Hepatocyte (in vitro differentiated cells): ENCODE data around the gene PPIG. TPM values are rescaled to one million over a fixed set of nuclear protein-coding genes. Genes with fewer than 3 reads are reported as not detected.

Experiments
- DNase-seq: peaks from one replicate; pipeline ENCODE4 v3.0.0-alpha.2; 2016; ENCODE audit warnings: low spot score
- H2AFZ ChIP-seq: fragments of 200-600 bp; sonication (generic); 2 replicates; pipeline ENCODE4 v1.6.0; 2016; ENCODE audit warnings: antibody characterized with exemption, mild to moderate bottlenecking
- H3K27ac ChIP-seq: fragments of 200-600 bp; sonication (generic); 2 replicates; pipeline ENCODE4 v1.5.1; 2016; ENCODE audit warnings: mild to moderate bottlenecking
- H3K27me3 ChIP-seq: fragments of 200-600 bp; sonication (generic); 2 replicates; pipeline ENCODE4 v1.6.1; 2016
- H3K36me3 ChIP-seq: fragments of 200-600 bp; sonication (generic); replicated peaks from 2 replicates; pipeline ENCODE4 v1.5.1; 2016; ENCODE audit warnings: low read depth; ENCODE audit not compliant: insufficient read depth
- H3K4me1 ChIP-seq: fragments of 200-600 bp; sonication (generic); 2 replicates; pipeline ENCODE4 v1.5.1; 2016; ENCODE audit warnings: mild to moderate bottlenecking, moderate library complexity; ENCODE audit not compliant: insufficient read depth
- H3K4me2 ChIP-seq: fragments of 200-600 bp; sonication (generic); 2 replicates; pipeline ENCODE4 v1.6.0; 2016
- H3K4me3 ChIP-seq: fragments of 200-600 bp; sonication (generic); 2 replicates; pipeline ENCODE4 v1.5.1; 2016; ENCODE audit warnings: mild to moderate bottlenecking
- H3K79me2 ChIP-seq: fragments of 200-600 bp; sonication (generic); 2 replicates; pipeline ENCODE4 v1.6.0; 2017; ENCODE audit warnings: mild to moderate bottlenecking
- H3K9me2 ChIP-seq: fragments of 200-600 bp; sonication (generic); replicated peaks from 2 replicates; pipeline ENCODE4 v1.6.0; 2017; ENCODE audit warnings: mild to moderate bottlenecking; ENCODE audit not compliant: insufficient read depth
- H3K9me3 ChIP-seq: fragments of 200-600 bp; sonication (generic); 2 replicates; pipeline ENCODE4 v1.5.1; 2016; ENCODE audit warnings: low read depth, mild to moderate bottlenecking
- H4K20me1 ChIP-seq: fragments of 200-600 bp; sonication (generic); 2 replicates; pipeline ENCODE4 v1.6.0; 2016; ENCODE audit warnings: mild to moderate bottlenecking; ENCODE audit not compliant: insufficient read depth, poor library complexity, severe bottlenecking
- CTCF ChIP-seq: fragments of 200-600 bp; sonication (generic); IDR thresholded peaks from 2 replicates; pipeline ENCODE4 v1.5.1; 2016; ENCODE audit warnings: antibody characterized with exemption, mild to moderate bottlenecking; ENCODE audit not compliant: poor library complexity
- EZH2 ChIP-seq: fragments of 200-600 bp; sonication (generic); IDR thresholded peaks from 2 replicates; pipeline ENCODE4 v1.6.1; 2016; ENCODE audit warnings: antibody characterized with exemption, mild to moderate bottlenecking, borderline replicate concordance
- EZH2phosphoT487 ChIP-seq: fragments of 200-600 bp; sonication (generic); IDR thresholded peaks from one replicate; pipeline ENCODE4 v1.6.1; 2018; ENCODE audit warnings: antibody characterized with exemption, mild to moderate bottlenecking, low read depth, moderate library complexity; ENCODE audit not compliant: unreplicated experiment, severe bottlenecking
- WGBS: methylation state at CpG from one replicate; pipeline ENCODE4 v1.1.6; 2016; ENCODE audit warnings: low lambda C conversion rate; ENCODE audit errors: missing lambda C conversion rate; 5-methylcytosine and 5-hydroxymethylcytosine counted together
- polyA plus RNA-seq: library from polyadenylated mRNA; unstranded; fragments of >200 nt; fragmentation: Nextera tagmentation; extraction: Ambion mirVana; gene quantifications from 2 replicates; pipeline ENCODE4 v1.2.1, GENCODE V29; 2016
- total RNA-seq: library from RNA; depleted of rRNA; stranded (reverse); fragments of >200 nt; gene quantifications from 2 replicates; pipeline ENCODE4 v1.2.3, GENCODE V29; 2014

The PPIG gene
- total and polyA plus RNA-seq, 2 experiments from 2014 or later: 37.4 to 68.1 TPM

- no peaks in the 10 kb centered on the region for H3K9me3 ChIP-seq
- no peak overlapping the region for H3K27ac ChIP-seq
- no peaks in the 10 kb centered on the region for H3K79me2 ChIP-seq
- no peaks in the 10 kb centered on the region for H3K36me3 ChIP-seq
- WGBS: 67% methylated on average over 1 of the region's 1 CpG
- H3K9me2 ChIP-seq: no peaks in the 10 kb centered on the region
- no peaks in the 10 kb centered on the region for H3K4me1 ChIP-seq
- no peak overlapping the region for H2AFZ ChIP-seq
- no peak for DNase-seq
- H4K20me1 ChIP-seq: no peaks in the 10 kb centered on the region
- no peak for TF ChIP-seq EZH2phosphoT487
- no peak for TF ChIP-seq CTCF
- no peak overlapping the region for H3K4me3 ChIP-seq
- H3K4me2 ChIP-seq: no peak overlapping the region
- peaks cover 4% of the 10 kb centered on the region for H3K27me3 ChIP-seq
These were observed 81.1 kb downstream of the PPIG start for GRCh38 chr2:169664978-169665930.

GRCh38 chr2:169667583-169667982, 83.4 kb downstream of the PPIG start:
- Histone ChIP-seq H3K9me3 (no peaks in the 10 kb centered on the region), H3K27me3 (no peaks in the 10 kb centered on the region), H4K20me1 (no peaks in the 10 kb centered on the region), H3K9me2 (no peaks in the 10 kb centered on the region), H3K4me1 (no peaks in the 10 kb centered on the region), H3K4me3 (no peak overlapping the region), H2AFZ (no peak overlapping the region), H3K36me3 (no peaks in the 10 kb centered on the region), H3K79me2 (no peaks in the 10 kb centered on the region), H3K27ac (no peak overlapping the region), H3K4me2 (no peak overlapping the region)
- no peak for DNase-seq
- TF ChIP-seq EZH2phosphoT487: no peak
- TF ChIP-seq CTCF: no peak
- no peak for TF ChIP-seq EZH2
- 26% methylated on average over 2 of the region's 2 CpGs for WGBS

- Histone ChIP-seq H3K79me2 (no peaks in the 10 kb centered on the region), H3K4me1 (no peaks in the 10 kb centered on the region), H3K4me3 (no peak overlapping the region), H3K4me2 (no peak overlapping the region), H3K36me3 (no peaks in the 10 kb centered on the region), H2AFZ (no peak overlapping the region), H3K27ac (no peak overlapping the region), H3K27me3 (no peaks in the 10 kb centered on the region), H4K20me1 (no peaks in the 10 kb centered on the region), H3K9me3 (no peaks in the 10 kb centered on the region), H3K9me2 (no peaks in the 10 kb centered on the region)
- no peak for DNase-seq
- WGBS: 88% methylated on average over 2 of the region's 2 CpGs
- no peak for TF ChIP-seq CTCF
- no peak for TF ChIP-seq EZH2
- no peak for TF ChIP-seq EZH2phosphoT487
These were observed 86.1 kb downstream of the PPIG start for GRCh38 chr2:169670215-169670651.
